HEK293T (cell line): ENCODE data around the gene FCGR1A.
"Not testable (repeated sequence)": the region's sequence is repeated elsewhere in the genome, so short reads cannot be mapped to it uniquely, and the experiment has no call there.

Experiments used
- FOXA1 ChIP-seq: fragments of 450-650 bp; IDR thresholded peaks from 2 replicates; pipeline ENCODE4 v1.6.1; 2016; ENCODE audit warnings: mild to moderate bottlenecking
- LEF1 ChIP-seq: fragments of 450-650 bp; IDR thresholded peaks from 2 replicates; pipeline ENCODE4 v1.6.1; 2017; ENCODE audit warnings: mild to moderate bottlenecking, borderline replicate concordance

- not testable (repeated sequence) for TF ChIP-seq LEF1, FOXA1
Measured at GRCh38 chr1:149755294-149755693, 27.2 kb upstream of the FCGR1A start.
